Activated CD4-positive, alpha-beta T cell treated with anti-CD3 and anti-CD28 coated beads for 48 hours (primary cell): ENCODE results near the gene KCNIP1.
A peak's percentile ranks its signal among the peaks of the same experiment; 100 is the strongest.

Source experiments
- DNase-seq: peaks from one replicate; pipeline ENCODE4 v3.0.0-alpha.2; 2020

KCNIP1 gene

GRCh38 chr5:170483701-170484458 is 19.9 kb upstream of the KCNIP1 start:
- DNase-seq: peak; percentile 16

GRCh38 chr5:170484459-170484831 is 19.4 kb upstream of the KCNIP1 start:
- DNase-seq: no peak

- no peak for DNase-seq
These were observed 18.8 kb upstream of the KCNIP1 start for GRCh38 chr5:170484847-170485615.

- no peak for DNase-seq
These were observed 18.3 kb upstream of the KCNIP1 start for GRCh38 chr5:170485616-170485911.

GRCh38 chr5:170486371-170486770 is 17.4 kb upstream of the KCNIP1 start:
- DNase-seq: no peak

- DNase-seq: no peak
These were observed 15.2 kb upstream of the KCNIP1 start for GRCh38 chr5:170488570-170488969.

- no peak for DNase-seq
These were observed 14.6 kb upstream of the KCNIP1 start for GRCh38 chr5:170489199-170489598.

GRCh38 chr5:170490381-170490780 is 13.4 kb upstream of the KCNIP1 start:
- DNase-seq: no peak

DNA sequence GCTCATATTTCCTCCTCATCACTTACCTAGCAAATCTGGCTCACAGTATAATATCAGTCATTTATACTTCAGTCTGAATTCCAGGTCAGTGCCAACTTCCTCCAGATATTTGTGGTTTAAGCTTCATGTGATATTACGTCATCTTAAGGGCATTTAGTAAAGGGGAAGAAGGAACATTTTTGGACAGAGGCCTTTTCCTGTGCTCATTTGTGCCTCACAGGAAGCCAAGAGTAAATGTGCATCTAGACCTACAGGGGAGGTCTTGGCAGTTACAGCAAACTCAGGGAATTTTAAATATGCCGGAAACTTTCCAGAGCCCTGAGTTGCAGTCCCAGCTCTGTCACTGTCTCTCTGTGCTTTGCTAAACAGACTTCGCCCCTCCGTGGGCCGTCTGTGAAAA is 12.3 kb upstream of the KCNIP1 start:
- no peak for DNase-seq

GRCh38 chr5:170493028-170493820 is 10.6 kb upstream of the KCNIP1 start:
- DNase-seq: no peak

- DNase-seq: no peak
These were observed 9.8 kb upstream of the KCNIP1 start for GRCh38 chr5:170494041-170494440.

DNA sequence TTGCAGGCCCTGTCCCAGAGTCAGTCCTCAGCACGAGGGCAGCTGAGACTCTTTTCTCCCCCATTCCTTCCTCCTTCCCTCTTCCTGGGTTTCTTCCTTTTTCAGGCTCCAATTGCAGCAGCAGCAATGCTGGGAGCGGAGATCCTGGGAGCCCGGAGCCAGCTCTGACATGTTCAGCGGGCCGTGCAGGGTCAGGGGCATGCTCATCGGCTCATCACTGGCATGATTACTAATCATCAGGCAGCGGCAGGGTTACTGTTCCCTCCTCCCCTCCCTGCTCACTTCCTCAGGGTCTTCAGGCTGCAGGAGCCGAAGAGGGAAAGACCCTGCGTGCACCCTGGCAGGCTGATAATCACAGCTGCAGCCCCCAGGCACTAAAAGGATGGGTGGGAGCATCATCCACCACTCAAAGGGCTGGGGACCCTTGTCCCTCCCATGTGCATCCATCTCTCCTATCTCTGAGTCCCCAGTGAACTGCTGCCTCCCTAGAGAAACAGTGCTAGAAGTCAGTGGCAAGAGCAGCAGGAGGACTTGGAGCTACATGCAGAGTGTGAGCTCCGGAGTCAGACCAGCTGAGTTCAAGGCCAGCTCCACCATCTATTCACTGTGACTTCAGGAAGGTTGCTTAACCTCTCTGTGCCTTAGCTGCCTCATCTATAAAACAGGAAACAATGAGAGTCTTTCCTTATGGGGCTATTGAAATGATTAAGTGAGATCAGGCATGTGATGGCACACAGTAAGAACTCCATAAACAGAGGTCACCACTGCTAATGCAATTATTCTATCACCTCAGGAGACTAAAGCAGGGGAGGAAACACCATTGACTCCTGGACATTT is 7.8 kb upstream of the KCNIP1 start:
- DNase-seq: no peak

DNA sequence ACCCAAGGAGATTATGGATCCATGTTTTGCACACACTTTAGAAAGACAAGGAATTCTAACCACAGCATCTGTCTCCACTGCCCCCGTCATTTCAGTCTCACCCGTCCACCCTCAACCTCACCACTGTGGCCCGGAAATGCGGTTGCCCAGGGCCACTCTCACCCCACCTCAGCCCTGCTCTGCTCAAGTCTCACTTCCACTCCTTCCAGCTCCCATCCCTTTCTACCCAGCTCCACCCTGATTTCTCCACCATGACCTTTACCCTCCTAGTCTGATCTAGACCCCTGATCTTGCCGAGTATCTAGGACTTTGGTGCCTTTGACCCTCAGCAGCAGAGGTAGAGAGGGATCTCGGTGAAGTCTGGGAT is 7.2 kb upstream of the KCNIP1 start:
- DNase-seq: no peak

DNA sequence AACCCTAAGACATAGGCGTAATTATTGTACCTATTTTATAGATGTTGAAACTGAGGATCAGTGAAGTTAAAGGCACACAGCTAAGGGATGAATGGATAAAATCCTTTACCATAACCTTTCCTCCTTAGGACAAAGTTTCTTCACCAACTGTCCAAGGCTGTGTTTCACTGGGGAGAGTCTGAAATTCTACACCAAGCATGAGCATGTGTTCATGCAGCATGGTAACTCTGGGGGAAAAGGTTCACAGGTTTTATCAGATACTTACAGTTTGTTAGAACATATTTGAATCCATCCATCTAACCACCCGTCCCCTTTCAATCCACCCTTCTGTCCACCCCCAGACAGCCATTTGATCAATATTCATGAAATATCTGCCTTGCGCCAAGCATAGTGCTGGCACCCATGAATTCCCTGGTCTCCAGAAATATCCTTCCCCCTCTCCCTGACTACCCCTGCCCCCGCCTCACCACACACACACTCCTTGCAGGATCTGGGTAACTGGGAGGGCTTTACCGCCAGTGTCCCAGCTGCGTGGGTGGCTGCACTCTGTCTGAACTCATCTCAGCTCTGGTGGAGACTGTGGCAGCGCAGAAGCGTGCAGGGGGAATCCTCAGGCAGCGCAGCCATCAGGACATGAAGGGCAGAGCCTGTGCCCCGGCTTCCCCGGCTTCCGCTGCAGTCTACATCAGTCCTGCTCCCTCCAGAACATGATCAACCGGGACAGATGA is 6.3 kb upstream of the KCNIP1 start:
- DNase-seq: no peak

GRCh38 chr5:170498811-170499351 is 4.9 kb upstream of the KCNIP1 start:
- DNase-seq: no peak

DNA sequence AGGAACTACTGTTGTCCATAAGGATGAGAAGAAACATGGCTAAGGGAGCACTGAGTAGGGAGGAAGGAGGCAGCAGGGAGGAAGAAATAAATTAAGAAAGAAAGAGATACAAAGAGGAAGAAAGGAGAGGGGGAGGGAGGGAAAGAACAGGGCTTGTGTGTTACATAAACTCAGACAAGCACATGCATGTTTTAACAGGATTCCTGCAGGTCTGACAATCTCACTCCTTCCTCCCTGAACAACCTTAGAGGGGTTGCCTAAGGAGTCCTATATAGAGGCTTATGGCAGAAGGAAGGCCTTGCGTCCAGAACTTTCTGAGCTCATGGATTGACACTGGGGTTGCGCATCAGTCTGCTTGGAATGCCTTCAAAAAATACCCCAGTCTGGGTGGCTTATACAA is 4.2 kb upstream of the KCNIP1 start:
- DNase-seq: no peak

DNA sequence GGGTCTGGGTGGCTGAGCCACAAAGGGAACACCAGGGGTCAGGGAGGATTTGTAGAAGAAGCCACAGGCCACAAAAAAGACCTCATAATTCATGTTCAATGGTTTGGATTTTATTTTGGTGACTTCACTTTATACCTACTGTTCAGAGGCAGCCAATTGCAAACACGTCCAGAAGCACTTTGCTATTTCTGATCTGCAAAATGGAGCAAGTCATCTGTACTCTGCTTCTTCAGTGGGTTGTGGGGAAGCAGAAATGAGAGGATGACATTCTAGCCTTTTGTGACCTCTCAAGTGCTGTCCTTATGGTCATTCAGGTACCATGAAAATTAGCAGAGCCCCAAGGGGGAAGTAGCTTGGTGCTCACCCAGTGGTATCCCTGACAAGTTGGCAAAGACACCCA is 2.5 kb upstream of the KCNIP1 start:
- no peak for DNase-seq

DNA sequence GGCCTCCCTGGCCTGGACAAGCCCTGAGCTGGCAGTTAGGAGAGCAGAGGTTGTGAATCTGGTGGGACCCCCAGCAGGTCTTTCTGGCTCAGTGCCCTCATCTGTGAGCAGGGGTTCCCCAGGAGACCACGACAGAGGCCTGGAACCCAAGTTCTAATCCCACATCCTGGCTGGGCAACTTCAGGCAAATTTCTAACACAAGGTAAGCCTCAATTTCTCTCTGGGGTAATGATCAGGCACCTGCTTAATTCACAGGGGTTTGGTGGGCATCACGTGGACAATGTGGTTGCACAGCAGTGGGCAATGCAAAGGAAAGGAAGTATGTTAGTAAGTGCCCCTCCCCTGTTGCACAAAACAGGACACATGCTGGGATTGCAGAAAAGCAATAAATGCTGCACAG is 1.9 kb upstream of the KCNIP1 start:
- no peak for DNase-seq

DNA sequence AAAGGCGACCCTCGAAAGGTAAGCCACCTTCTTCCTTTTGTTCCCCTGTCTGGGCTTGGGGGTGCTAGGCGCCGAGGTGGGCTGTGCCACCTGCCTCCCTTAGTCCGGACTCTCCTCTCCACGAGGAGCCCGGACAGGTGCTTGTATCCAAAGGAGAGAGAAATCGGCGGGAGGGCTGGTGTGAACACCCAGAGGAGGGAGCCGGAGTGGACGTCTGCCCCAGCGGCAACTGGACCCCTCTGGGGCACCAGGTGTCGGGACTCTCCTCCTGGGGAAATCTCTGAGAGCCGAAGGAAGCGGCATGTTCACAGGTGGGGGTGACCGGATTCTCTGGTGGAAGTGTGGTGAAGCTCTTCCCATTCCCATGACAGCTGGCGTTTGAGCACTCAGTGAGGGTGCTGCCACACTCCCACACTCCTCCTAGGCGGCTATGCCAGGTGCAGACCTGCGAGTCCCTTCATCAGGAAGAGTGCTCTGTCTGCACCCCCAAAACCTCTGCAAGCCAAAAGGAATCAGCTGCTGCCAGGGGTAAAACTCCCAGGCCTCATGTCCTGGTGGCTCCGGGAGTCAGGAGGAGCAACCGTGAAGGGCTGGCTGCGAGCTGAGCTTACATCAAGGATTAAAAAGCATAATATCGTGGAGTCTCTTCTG is 921 bp downstream of the KCNIP1 start:
- DNase-seq: no peak

DNA sequence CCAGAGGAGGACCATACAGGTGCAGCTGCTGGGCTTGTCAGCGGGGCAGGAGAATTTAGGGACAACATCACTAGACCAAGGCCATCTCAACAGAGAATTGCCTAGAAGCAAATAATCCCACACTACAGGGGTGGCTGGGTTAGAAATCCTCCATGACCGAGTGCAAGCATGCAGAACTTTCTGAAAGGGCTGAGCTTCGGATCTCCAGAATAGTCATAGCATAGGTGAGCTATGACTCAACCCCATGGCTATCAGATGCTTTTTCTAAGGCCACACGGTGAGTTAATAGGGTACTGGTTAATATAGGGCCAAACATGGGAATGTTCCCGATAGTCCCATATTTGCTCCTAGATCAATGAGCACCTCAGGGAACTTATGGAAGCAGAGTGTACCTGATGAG is 4.2 kb downstream of the KCNIP1 start:
- DNase-seq: no peak

DNA sequence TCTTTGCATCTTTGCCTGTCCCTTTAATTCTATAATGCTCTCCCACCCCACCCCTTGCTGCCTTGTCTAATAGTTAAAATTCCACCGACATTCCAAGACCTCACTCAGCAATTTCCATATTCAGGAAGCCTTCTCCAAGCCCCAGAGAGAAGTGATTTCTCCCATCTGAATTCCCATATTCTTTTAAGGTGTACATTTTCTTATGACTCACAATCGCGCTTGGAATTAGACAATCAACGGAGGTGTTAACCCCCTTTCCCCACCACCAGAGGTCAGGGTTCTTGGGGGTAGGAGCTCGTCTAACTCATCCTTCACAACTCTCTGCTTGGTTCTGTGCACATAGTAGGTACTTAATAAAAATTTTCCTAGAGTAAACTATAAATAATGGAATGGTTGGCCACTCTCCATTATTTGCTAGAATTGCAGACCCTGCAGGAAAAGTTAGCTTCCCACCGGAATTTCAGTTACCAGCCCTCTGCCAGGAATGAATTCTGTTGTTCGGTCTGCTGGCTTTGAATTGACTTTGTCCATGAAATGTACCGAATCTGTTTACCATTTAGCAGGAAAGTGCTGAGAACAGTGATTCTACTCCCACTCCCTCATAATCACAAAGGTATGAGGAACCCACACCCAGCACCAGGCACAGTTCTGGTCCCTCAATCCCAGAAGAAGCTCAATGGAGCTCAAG is 5.0 kb downstream of the KCNIP1 start:
- DNase-seq: no peak
